ENCODE measurements around the gene BBX.

- TF ChIP-seq CTCF (conservative IDR thresholded peaks at IDR 0.05; ENCODE audit: low read depth, low read length) (no peak), EZH2 (IDR thresholded peaks at IDR 0.05; ENCODE audit: low read length, unreplicated experiment) (no peak), EZH2phosphoT487 (IDR thresholded peaks at IDR 0.05; ENCODE audit: borderline replicate concordance, low read length) (no peak)
These were observed 275.6 kb downstream of the BBX start for GRCh38 chr3:107798381-107798780.
